ENCODE data around the gene VTI1A.

The VTI1A gene

DNA sequence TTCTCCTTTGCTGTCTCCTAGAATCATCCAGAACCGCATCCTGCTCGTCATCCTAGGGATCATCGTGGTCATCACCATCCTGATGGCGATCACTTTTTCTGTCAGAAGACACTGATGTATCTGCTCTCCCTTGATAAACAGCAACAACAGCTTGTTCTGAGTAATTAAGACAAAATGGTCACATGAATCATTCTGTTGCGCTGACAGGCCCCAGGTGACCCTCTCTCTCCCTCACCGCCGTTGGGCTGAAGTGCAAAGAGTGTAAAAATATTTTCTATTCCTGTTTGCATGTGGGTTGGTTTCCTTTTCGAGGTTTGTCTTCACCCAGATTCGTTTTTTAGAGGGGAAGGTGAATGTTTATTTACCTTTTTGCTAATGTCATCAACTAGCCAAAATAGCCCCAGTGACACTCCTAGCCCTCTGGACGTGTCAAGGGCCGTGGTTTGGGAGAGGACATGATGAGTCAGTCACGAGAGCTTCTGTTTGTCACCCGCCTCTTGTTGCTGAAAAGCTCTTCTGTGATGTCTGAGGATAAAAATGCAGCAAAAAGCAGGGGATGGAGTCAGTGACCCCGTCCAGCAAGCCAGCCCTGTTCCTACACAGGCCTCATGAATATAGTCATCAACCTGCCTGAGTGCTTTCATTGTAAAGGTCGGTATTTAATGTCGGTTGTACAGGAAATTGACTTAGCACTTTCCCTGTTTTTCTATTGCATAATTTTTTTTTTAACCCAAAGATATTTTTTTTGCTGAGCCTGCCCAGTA is 368.4 kb downstream of the VTI1A start:
- DNase-seq: peak; percentile 37

DNA sequence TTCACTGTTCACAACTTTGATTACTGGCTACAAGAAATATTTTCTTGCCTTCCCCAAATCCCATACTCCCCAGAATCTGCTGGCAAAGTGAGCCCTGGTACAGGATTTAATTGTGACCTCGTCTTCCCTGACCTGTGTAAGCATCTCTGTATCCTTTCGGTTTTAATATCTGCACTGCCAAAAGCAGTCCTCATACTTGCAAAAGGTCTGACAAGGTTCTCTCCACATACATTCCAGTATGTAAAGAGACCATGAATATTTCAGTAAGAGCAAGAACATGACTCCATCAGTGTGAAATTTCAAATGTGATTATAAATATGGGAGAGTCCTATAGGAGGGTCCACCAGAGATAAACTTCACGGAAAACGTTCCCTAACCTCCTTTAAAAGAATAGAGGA is 369.0 kb downstream of the VTI1A start:
- DNase-seq: no peak

DNA sequence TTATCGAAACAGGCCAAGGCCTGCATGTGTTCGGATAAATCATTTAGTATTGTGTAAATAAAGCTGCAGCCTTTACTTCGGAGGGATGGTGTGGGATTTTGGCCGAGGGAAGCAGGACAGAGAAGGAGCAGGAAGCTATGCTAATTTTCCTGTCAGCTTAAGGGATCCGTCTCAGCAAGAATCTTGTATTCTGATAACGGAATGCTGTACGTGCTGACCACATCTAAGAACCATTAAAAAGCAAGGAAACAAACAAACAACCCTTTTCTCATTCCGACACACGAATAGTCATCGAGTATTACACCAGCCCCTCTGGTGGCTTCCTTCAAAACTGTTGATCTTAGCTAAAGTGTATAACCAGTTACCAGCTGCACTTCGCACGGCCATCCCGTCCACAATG is 369.9 kb downstream of the VTI1A start:
- no peak for DNase-seq

DNA sequence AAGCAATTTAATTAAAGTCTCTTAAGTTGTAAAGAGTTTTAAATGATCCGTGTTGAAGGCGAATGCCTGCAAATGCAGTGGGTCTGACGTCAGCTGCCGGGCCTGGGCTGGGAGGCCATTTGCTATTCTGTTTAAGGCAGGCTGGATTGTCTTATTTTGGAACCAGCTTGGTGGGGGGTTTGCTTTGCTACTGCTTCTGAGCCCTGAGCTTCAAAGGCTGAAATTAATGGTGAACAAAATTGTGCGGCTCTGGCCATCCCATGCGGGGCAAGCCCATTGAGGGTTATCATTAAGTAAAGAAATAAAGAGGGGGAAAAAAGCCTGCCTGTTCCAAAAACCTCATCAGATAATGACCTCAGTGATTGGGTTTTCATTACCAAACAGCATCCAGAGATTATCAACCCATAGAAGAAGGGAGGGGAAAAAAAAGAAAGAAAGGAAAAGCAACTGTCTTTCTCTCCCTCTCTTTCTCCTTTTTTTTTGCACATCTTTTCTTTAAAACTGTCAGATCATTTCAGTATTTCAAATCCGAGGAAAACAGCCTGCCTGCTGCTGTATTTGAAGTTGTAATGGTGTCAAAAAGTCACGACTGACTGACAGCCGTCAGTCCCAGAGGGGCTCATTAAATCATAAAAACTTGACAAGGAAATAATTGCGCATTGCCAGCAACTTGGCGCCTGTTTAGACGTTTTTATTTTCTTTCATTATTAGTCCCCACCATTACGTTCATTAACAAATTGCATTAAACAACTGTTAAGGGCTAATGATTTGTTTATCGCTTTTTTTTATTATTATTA is 371.2 kb downstream of the VTI1A start:
- no peak for DNase-seq

DNA sequence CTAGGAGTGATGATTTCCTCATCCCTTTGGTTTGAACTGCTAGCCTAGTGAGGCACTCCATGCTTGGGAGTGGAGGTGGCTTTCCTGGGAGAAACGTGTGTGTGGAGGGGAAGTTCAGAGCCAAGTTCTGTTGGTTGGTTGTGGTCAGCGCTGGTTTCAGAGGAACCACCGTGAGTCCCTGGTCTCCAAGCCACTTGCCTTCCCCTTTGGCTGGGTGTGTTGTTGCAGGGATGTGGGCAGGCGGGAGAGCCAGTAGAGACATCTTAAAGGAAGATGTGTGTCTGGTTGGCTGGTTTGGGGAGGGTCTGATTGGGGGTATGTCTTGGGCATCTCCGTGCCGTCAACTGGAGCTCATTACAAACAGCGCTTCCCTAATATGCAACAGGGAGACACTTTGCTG is 372.2 kb downstream of the VTI1A start:
- DNase-seq: peak; percentile 39

DNA sequence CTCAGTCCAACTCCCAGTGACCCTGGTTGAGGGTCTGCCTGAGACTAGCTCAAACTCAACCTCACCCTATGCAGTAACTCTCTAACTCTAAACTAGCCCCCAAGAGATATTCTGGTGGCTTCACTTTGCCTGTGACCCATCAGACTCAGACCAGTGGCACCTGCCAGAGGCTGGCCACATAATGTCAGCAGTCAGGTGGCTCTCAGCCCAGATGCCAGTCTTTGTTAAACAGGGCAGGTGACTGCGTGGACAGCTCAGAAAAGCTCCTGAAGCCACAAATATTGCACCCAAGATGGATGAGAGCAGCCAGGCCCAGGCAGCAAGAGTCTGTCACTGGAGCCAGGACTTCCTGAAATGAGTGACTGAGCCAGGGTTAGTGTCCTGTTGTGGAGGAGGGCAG is 373.3 kb downstream of the VTI1A start:
- no peak for DNase-seq

DNA sequence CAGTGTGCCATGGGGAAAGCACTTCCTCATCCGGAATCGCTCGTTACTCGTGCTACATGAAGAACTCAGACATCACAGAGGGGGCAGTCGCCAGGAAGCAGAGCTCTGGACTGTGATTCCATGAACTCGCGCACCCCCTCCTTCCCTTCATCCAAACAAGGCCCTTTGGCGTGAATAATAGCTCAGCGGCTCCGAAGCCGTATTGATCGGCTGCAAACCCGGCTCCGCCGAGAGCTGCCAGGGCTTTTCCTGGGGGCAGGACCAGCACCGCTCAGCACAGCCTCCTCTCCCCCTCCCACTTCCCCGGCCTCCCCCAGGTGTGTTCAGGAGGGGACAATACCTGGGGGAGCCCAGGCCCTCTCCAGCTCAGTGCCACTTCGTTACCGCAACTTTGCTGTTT is 374.0 kb downstream of the VTI1A start:
- no peak for DNase-seq

DNA sequence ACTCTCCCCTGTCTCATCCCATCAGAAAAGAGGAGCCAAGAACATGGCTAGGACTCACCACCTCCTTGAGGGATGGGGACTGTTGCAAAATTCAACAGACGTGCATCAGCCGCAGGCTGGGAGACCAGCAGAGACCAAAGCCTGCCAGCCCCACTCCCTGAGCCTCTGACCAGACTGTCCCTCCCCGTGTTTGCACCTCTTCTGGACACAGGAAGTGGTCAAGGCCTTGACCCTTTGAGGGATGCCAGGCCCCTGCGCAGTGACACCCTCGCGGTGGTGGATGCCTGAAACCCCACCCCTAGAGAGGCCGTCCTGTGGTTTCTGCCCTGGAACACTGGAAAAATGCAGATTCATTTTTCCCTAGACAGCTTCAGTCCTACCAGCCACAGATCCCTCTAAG is 374.6 kb downstream of the VTI1A start:
- no peak for DNase-seq

DNA sequence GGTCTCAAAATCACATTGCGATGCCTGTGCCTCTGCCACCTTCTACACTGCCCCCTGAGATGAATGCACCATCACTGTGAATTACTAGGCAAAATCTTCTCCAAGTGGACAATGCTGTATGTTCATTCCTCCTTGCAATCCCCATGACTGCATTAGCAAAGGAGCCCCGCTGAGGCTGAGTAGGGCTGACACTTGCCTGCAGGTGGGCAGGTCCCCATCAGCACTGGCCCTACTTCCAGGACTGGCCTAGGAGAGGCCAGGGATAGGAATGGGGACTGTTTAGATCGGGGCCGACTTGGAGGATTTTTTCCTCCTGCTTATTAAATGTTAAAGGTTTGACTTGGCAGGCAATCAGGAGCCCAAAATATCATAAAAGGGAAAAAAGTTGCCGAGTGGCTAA is 376.0 kb downstream of the VTI1A start:
- no peak for DNase-seq

DNA sequence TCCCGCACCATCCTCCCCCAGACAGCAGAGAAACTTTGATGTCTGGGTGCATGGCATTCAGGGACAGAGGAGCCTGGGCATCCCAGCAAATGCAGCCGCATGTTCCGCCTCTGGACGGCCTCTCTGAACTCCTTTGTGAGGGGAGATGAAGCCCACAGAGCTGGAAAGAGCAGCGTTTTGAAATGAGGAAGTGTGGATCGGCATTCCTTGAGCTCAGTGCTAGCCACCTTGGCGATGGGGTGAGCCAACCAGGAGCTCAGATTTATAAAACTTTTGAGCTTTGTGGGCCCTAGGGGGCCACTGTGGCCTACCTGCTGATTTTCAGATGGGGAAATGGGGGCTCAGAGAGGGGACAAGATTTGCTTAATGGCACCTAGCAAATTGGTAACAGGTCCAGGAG is 376.6 kb downstream of the VTI1A start:
- DNase-seq: no peak

DNA sequence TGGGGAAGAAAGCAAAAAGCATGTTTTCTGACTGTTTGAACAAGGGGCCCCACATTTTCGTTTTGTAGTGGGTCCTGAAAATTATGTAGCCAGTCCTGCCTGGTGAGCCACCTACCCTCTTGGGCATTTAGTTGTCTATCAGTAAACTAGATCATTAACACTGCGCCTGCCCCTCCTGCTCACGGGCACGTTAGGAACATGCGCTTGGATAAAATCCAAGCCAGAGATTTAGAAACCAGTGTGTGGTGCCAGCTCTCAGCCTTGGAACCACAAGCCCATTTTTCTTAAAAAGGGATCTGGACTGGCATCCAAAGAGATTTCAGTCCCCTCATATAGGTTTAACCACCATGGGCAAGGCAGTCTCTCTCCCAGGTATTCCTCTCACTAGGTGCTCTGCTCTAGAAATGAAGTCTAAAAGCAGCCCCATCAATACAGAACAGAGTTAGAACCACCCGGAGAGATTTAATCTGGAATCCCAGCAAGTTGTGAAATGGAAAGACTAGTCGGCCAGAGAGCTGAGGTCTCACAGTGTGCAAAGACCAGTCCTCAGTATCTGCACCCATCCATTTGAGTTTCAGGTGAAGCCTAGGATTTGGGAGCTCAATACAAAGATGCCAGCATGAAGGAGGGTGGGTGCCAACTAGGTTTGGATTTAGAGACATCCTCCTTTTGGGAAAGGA is 379.1 kb downstream of the VTI1A start:
- DNase-seq: no peak

DNA sequence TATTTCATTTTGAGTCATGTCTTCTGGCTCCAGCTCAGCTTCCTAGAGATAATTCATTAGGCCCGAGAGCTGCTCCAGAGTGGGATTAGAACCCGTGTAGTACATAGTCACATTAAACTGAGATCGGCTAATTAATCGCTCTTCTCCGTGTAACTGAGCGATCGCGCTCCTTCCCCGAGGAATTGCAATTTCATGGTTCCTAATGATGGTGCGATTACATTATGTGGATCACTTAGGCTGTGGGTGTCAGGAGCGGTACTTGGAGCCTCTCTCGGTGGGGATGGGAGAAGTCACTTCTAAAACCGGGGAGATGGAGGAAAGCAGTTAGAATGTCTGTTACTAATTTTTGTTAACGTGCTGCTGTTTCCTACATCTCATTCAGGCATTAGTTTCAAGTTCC is 380.1 kb downstream of the VTI1A start:
- no peak for DNase-seq

DNA sequence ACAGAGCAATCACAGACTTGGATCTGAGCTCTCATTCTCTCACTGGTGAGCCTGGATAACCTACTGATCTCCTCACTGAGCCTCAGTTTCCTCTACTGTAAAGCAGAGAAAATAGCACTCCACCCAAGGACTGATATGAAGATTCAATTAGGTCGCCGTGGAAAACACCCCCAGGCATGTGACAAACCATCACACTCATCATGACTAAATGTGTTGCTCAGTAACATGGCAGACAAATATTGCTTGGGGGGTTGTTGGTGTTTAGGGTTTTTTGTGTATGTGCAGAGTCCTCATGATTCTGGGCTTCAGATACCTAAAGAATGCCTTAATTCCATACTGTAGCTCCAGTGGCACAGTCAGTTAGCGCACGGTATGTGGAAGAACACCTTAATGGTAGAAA is 380.9 kb downstream of the VTI1A start:
- no peak for DNase-seq

DNA sequence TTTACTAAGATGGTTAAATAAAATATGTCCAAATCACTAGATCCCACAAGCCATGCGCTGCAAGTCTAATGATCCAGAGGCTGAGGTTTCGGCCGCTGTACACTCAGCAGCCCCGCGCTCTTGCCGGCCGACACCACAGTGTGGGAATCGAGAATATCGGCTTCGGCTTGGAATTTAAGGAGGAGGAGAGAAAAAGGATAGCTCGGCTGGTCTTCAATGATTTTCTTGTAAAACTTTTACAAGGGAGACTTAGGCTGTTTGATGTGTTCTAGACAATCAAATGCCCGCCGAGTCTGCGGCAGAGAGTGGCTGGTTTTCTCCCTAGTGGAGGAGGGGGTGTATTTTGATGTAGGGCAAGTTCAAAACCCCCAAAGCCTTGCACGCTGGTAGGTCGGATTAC is 384.8 kb downstream of the VTI1A start:
- no peak for DNase-seq

DNA sequence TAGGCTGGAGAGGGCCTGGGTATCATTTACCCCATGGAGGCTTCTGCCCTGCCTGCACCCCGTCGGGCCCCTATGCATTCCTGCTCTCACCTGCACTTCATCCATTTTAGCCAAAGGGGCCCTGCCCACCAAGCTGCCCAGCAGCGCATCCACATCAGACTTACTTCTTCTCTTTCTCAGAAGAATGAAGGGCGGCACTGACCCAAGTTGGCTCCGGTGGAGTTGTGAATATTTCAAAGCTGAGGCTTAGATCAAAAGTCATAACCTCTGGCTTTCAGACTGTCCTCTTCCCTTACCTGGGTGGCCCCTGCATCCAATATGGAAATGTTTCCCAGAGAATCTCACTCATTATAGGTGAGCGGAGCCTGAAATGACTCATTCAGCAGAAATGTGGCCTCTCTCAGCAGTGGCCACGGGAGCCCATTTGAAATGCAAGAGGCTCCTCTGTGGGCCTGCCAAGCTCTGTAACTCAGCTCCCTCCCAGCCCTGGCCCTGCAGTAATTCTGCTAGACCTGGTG is 385.4 kb downstream of the VTI1A start:
- DNase-seq: no peak

DNA sequence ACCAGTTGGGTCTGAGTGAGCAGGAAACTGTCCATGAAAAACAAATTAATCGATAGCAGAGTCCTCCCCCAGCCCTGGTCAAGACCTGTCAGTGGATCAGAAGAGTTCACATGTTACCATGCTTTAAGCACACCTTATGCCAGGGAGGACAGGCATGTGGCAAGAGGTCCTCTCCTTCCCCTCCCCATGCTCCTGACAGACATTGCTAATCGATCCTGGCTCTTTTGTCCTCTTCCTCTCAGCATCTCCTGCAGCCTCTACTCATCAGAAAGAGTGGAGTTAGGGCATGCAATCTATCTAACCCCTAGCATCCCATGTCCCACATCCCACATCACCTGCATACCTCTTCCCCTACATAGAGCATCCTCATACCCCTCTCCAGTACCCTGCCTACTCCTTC is 385.9 kb downstream of the VTI1A start:
- no peak for DNase-seq

DNA sequence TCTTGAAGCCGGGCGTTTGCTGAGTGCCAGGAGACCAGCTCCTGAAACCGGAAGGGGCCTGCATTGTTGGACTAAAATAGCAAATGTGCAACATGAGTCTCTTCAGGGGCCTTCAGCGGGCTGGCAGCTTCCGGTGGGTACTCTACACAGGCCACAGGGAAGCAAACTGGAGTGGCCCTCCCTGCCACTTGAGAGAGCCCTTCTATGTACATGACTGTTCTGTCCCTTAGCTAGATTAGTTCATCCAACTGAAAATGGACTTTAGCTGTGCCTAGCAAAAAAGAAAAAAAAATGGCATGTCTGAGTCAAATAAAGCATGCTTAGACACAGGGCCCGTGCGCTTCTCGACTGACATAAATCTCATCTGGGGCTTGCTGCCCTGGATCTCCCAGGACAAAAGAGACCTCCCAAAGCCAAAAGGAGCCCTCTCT is 387.8 kb downstream of the VTI1A start:
- DNase-seq: peak; percentile 62

DNA sequence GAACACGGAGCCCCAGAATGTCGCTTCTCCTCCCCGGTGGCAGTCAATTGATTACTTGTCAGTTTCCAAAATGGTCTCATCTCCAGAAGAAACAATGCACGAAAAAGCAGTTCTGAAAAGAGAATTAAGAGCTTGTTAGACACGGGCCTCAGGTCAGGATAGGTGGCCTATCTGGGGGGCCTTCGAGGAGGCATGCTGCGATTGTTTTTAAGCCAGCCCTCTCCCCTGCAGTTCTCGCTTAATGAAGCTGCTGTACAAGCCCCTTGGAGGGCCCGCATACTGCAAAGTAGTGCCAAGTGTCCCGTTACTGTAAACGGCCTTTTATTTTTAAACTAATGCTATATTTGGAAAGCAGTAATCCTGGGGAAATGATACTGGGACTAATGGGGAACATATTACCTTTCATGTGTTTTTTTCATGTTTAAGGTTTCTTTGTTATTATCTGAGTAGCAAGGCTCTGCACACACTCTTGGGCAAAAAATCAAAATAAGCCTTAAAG is 388.3 kb downstream of the VTI1A start:
- DNase-seq: no peak

DNA sequence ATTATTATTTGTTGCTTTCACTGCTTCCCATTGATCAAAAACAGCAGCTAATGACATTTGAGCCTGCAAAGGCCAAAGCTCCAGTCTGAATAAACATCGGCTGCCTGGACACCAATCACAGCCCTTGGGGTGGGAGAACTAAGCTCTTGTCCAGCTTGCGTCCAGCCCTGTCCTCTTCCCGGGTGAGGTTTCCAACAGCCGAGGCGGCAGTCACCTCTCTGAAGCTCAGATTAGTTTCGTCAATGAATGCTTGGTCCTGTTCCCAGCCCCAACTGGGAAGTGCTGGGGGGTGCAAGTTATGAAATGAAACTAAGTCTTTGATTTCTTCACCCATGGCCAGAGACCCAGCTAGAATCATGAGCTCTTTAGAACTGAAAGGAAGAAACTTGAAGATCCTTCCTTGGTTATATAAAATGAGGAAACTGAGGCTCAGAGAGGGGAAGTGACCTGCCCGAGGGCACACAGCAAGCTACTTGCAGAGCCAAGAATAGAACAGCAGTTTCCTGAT is 389.0 kb downstream of the VTI1A start:
- DNase-seq: peak; percentile 50

DNA sequence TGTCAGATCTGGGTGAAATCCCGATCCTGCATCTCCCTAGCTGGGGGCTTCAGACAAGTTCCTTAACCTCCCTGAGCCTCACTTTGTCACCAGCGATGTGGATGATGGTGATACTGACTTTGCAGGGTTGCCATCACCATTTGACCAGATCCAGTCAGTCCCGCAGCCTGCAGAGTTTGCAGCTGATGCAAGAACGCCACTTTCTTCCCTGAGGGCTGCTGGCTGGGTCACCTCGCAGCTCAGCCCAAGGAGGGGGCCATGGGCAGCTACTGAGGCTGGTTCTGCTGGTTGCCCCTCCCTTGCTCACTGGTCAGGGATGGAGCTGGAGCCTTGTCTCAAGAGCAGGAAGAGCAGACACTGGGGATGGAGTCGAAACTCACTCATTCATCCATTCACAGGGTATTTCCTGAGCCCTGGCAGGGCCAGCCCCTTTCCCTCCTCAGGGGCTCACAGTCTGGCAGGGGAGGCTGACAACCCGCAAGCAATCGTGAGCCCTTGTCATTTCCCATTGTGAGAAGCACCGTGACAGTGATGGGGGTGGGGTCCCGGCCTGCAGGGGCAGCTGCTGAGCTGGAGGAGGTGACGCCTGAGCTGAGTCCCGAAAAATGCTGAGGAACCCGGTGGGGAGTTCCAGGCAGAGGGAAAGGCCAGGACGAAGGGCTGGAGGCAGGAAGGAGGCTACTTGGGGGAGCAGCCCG is 391.9 kb downstream of the VTI1A start:
- DNase-seq: no peak

DNA sequence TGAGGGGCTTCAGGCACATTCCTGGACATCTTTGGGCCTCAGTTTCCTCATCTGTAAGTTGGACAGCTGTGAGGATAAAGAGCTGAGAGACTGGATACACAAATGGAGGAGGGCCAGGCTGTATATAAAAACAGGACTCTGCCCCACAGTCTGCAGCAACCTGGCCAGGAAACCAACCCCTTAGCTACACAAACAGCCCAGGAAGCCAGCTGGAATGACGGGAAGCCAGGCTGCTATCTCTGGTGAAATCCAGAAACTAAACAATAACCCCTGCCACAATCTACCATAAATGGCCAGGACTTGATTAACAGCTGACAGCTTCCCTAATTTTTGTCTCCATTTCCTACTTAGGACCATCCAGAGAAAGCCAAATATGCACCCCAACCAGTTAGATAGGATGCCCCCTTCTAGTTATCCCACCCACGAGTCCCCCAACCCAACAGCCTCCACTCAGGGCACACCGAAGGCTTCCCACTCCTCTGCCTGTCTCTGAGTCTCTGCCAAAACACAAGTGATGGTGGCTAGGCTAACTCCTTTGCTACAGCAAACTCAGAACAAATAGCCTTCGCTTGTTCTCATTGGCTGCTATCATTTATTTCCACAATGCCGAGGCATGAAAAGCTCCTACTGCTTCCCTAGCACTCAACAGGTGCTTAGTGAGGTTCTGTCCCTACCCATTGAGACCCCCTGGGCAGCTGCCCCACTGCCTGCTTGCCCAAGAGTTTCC is 393.1 kb downstream of the VTI1A start:
- DNase-seq: no peak

DNA sequence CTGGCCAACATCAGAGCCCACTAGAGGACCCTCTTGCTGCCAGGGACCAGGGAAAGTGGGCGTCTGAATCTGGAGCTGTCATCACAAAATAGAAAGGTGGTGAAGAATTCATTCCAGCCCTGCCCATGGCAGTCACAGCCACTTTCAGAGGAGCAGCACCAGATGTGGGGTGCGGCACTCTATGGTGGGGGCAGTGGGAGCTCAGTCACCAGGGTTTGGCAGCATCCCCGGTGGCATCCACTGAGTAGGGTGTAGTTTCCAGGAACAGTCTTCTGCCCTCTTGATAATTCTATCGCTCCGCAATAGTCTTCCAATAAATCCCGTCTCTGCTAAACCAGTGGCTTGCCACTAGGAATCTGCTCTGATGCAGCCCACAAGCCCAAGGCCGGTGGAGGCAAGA is 394.5 kb downstream of the VTI1A start:
- DNase-seq: no peak

All from femur (tissue), 1 donor.